Stimulated activated CD8-positive, alpha-beta memory T cell treated with anti-CD3 and anti-CD28 coated beads, Interleukin-7, amount 100 ng/mL, for 24 hours (primary cell): Measurements from ENCODE around the gene ACTR3C.

ENCODE experiments used
- DNase-seq: peaks from one replicate; pipeline ENCODE4 v3.0.0-alpha.2; 2020; ENCODE audit warnings: low read depth

ACTR3C gene

DNA sequence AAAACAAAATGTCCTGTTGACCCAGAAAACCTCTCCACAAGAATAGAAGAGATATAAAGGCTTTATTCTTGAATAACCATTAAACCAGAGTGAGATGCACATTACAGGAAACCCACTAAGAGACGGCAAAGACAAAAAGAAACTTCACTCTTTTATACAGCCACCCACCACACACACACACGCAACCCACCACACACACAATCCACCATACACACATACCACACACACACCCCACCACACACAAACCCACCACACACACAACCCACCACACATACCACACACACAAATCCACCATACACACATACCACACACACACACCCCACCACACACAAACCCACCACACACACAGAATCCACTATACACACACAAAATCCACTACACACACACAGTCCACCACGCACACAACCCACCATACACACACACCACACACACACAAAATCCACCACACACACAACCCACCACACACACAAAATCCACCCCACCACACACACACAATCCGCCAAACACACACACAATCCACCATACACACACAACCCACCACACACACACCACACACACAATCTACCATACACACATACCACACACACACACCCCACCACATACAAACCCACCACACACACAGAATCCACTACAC is 35.8 kb upstream of the ACTR3C start:
- no peak for DNase-seq

DNA sequence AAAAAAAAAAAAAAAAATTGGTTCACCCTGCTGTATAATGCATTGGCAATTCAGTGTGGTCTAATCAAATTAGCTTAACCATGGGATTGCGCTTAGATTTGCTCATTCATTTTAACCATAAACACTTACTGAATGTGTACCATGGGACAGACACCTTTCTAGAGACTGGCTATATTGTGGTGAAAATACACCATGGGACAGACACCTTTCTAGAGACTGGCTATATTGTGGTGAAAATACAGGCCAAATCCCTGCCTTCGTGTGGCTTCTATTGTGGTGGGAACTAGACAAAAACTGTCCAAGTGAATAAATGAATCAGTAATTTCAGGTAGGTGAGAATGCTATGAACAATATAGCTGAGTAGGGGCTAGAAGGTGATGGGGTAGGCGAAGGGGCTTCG is 35.1 kb upstream of the ACTR3C start:
- DNase-seq = no peak

- DNase-seq = no peak
These were observed 34.6 kb upstream of the ACTR3C start for GRCh38 chr7:150357771-150358427.

DNA sequence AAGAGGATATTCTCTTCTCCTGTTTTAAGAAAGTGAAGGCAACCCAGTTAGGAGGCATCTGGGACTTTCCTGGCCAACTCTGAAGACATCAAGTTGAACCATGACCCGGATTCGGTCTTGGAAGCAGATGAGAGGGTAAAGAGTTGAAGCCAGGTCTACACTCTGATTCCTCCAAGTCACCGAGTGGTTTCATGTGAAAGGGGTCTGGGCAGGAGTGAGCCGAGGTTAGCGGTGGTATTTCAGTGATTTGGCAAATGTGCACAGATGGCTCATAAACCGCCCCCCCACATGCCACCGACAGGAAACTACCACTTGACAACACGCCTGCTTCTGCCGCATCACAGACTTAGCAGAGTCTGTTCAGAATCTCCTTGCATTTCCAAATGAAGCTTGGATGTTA is 33.9 kb upstream of the ACTR3C start:
- DNase-seq = no peak

DNA sequence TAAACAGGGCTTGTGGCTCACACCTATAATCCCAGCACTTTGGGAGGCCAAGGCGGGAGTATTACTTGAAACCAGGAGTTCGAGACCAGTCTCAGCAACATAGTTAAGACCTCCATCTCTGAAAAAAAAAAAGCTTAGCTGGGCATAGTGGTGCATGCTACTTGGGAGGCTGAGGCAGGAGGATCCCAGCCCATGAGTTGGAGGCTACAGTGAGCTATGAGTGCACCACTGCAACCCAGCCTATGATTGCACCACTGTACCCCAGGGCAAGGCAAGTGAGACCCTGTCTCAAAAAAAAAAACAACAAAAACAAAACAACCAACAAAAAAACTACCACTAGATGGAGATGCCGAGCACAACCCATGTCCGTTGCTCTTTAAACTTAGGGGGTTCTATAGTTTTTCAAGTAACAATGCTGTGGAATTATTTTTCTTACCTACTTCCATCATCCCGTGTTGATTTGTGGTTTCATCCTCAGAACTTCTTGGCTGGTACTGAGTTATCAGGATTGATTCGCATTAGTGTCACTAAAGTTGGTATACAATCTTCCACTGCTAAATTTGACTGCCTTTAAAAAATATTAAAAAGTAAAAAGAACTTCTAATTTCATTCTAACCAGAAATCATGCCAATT is 33.0 kb upstream of the ACTR3C start:
- no peak for DNase-seq

GRCh38 chr7:150355666-150356059 is 32.3 kb upstream of the ACTR3C start:
- no peak for DNase-seq

DNA sequence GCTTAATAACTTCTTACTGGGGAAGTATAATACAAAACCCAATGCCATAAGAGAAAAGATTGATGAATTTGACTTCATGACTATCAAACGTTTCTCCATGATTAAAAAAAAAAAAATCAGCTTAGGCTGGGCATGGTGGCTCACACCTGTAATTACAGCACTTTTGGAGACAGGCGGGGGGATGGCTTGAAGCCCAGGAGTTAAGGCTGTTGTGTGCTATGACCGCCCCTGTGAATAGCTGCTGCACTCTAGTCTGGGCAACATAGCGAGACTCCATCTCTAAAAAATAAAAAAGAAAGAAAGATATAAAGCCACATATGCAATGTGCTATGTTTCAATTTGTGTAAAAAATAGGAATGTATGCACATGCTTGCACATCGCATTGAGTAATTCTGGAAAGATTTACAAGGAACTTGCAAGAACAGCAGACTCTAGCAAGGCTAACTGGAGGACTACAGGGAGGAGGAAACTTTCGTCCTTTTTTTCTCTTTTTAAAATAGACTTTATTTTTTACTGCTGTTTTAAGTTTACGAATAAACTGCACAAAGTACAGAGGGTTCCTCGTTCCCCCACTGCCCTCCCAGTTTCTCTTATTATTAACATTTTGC is 28.3 kb upstream of the ACTR3C start:
- DNase-seq = no peak

DNA sequence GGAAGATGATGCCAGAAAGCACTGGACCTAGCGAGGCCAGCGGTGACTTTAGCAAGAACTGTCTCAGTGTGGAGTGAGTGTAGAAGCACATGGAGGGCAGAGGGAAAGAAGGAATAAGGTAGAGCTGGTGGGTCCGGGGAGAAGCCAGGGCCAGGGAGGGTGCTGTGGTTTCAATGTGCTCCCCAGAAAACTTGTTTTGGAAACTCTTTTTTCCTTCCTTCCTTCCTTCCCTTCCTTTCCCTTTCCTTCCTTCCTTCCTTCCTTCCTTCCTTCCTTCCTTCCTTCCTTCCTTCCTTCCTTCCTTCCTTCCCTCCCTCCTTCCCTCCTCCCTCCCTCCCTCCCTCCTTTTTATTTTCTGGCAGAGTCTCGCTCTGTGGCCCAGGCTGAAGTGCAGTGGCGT is 23.6 kb upstream of the ACTR3C start:
- no peak for DNase-seq

GRCh38 chr7:150345012-150345411 is 21.7 kb upstream of the ACTR3C start:
- DNase-seq = no peak

- no peak for DNase-seq
These were observed 21.0 kb upstream of the ACTR3C start for GRCh38 chr7:150344299-150344698.

DNA sequence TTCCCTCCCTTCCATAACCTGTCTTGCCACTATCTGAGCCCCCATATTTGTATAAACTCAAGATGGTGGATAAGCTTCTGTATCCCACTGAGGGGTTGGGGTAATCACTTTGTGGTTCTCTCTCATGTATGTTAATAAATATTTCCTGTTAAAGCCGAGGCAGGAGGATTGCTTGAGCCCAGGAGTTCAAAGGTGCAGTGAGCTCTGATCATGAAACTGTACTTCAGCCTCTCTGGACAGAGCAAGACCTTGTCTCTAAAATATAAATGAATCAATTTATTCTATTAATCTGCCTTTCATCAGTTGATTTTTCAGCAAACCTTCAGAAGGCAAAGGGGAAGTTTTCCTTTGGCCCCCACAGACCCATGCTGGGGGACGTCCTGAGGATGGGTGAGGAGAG is 19.9 kb upstream of the ACTR3C start:
- DNase-seq = no peak

DNA sequence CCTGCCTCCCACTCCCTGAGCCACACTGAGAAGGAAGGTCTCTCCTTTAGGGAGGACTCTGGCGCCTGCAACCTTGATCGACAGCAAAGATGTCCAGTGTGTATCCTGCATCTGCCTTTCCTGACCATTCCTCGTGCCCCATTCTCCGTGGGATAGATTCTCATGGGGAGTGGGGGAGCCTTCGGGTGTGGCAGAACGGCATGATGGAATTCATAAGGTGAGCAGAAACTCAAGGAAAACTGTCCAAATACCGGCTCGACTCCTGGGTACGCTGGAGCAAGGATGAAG is 18.7 kb upstream of the ACTR3C start:
- DNase-seq = no peak

GRCh38 chr7:150341263-150342120 is 18.1 kb upstream of the ACTR3C start, which contains the start of gene RARRES2:
RARRES2 (minus strand) TSS chr7:150341629; CDS start chr7:150340609, 1,020 bp downstream.
- DNase-seq = no peak

DNA sequence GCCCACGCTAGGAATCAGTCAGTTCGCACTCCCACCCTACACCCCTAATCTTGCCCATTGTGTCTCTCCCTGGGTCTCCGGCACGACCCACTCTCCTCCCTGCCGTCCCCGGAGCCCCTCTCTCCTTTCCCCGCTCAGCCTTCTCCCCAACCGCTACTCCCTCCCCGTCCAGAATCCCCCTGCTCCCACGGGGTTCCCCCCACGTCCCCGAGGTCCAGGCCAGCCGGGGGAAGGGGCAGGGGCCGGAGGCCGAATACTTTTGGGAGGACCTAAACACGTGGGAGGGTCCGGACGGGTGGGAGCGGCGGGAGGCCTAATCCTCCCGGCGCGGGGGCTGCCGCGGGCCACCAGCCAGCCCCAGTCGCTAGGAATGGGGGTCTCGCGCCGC is 17.5 kb upstream of the ACTR3C start:
- DNase-seq = no peak

DNA sequence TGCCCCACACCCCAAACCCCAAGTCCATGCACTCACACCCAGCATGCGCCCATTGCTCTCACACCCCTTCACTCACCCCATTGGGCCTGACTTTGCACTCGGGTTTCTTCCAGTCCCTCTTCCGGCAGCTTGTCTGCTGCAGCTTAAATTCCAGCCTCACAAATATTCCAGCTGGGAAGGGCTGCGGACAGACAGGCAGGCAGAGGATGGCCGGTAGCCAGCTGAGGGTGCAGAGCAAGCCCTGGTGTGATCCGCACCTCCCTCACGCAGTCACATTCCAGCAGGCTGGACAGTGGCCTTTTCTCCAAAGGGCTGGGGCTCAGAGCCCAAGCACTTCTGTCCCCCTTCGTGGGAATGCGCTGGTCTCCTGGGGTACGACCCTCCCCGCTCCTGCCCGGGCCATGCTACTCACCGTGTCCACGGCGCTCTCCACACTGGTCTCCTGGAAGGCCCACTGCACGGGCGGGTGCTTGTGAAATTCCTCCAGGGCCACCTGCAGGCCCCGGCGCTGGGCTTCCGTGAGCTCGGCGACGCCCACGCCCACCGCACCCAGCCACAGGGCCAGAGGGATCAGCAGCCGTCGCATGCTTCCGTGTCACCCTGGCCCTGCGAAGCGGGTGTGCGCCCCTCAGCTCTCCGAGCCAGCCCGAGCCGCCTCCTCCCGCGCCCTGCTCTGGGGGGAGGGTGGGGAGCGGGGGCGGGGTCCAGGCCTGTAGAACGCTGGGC is 16.8 kb upstream of the ACTR3C start:
- no peak for DNase-seq

DNA sequence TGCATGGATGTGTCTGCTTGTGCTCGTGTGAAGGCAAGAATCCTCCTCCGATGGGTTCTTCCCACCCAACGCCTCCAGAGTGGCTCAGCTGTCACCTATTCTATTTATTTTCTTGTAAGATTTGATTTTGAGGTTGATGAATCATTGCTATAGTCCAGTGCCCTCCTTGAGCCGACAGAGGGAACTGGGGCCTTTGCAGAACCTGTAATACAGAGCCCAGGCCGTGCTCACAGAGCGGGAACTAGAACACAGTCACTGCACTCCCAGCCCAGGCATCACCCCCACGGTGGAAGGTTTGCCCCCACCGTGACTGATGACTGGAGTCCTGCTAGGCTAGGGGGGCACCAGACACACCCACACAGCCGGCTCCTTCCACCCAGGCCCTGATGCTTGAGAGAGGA is 16.1 kb upstream of the ACTR3C start:
- no peak for DNase-seq

DNA sequence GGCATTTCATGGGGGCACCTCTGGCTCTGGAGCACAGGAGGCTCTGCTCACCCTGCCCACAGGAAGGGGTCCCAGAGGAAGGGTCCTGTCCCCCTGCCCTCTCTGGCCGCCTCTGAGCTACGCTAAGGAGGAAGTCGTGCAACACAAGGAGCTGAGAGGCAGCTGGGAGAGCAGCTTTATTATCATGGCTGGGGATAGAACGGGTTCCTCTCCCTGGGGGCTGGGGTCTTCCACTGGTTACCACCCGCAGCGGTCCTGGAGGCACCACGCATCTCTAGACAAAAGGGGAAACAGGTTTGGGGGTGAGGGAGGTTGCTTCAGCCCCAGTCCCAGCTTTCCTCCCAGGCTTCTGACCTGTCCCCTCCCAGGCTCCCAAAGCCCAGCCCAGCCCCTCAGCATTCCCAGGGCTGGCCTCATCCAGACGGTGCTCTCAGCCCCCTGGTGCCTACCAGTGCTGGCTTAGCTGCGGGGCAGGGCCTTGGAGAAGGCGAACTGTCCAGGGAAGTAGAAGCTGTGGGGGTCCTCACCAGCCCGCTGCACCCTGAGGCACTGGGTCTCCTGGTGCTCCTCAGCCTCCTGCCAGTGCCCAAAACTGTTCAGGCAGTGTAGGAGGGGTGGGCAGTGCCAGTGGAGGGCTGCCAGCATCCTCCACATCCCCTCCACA is 15.0 kb upstream of the ACTR3C start:
- DNase-seq = no peak

- no peak for DNase-seq
These were observed 14.3 kb upstream of the ACTR3C start for GRCh38 chr7:150337659-150338081.

DNA sequence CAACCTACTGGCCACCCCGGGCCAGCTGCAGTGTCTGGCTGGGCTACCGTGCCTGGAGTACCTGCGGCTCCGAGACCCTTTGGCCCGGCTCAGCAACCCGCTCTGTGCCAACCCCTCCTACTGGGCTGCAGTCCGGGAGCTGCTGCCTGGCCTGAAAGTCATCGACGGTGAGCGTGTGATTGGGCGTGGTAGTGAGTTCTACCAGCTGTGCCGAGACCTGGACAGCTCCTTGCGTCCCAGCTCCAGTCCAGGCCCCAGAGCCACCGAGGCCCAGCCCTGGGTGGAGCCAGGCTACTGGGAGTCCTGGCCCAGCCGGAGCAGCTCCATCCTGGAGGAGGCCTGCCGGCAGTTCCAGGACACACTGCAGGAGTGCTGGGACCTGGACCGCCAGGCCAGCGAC is 13.8 kb upstream of the ACTR3C start:
- no peak for DNase-seq

DNA sequence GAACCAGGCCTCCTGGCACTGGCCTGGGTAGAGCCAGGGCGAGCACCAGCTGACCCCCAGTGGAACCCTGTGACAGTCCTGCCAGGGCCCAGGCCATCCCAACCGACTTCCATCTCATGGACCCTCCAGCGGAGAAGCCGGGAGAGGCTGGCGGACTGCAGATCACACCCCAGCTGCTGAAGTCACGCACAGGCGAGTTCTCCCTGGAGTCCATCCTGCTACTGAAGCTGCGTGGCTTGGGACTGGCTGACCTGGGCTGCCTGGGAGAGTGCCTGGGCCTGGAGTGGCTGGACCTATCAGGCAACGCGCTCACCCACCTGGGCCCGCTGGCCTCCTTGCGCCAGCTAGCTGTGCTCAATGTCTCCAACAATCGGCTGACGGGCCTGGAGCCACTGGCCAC is 13.4 kb upstream of the ACTR3C start:
- no peak for DNase-seq

- DNase-seq = no peak
These were observed 12.4 kb upstream of the ACTR3C start for GRCh38 chr7:150335774-150336112.
